CD4-positive, alpha-beta T cell treated with Interleukin-6 at 100 ng/mL for 8 hours (primary cell): ENCODE results near the gene KLHDC3.
"Not testable (repeated sequence)": the region's sequence is repeated elsewhere in the genome, so short reads cannot be mapped to it uniquely, and the experiment has no call there.

Experiments
- DNase-seq: peaks from one replicate; pipeline ENCODE4 v3.0.0-alpha.2; 2020; ENCODE audit warnings: mixed read lengths, low spot score

Gene KLHDC3

GRCh38 chr6:43029120-43029519, 15.1 kb downstream of the KLHDC3 start:
- DNase-seq = no peak

- no peak for DNase-seq
Measured at GRCh38 chr6:43032326-43032725, 18.3 kb downstream of the KLHDC3 start.

GRCh38 chr6:43033496-43034189, 19.6 kb downstream of the KLHDC3 start:
- no peak for DNase-seq

- no peak for DNase-seq
Measured at GRCh38 chr6:43034190-43034525, 20.1 kb downstream of the KLHDC3 start.

- DNase-seq = no peak
Measured at GRCh38 chr6:43035495-43036194, 21.6 kb downstream of the KLHDC3 start.

GRCh38 chr6:43036712-43037111, 22.7 kb downstream of the KLHDC3 start:
- DNase-seq = no peak

- no peak for DNase-seq
Measured at GRCh38 chr6:43037197-43037596, 23.1 kb downstream of the KLHDC3 start.

GRCh38 chr6:43037706-43038105, 23.7 kb downstream of the KLHDC3 start:
- DNase-seq = no peak

- DNase-seq = no peak
Measured at GRCh38 chr6:43038727-43039126, 24.7 kb downstream of the KLHDC3 start.

GRCh38 chr6:43040542-43041257, 26.7 kb downstream of the KLHDC3 start:
- no peak for DNase-seq

GRCh38 chr6:43041475-43041874, 27.4 kb downstream of the KLHDC3 start:
- not testable (repeated sequence) for DNase-seq

- DNase-seq = no peak
Measured at GRCh38 chr6:43043310-43043709, 29.3 kb downstream of the KLHDC3 start.

- no peak for DNase-seq
Measured at GRCh38 chr6:43045371-43045930, 31.4 kb downstream of the KLHDC3 start.

- DNase-seq = no peak
Measured at GRCh38 chr6:43047998-43048397, 33.9 kb downstream of the KLHDC3 start.

- DNase-seq = no peak
Measured at GRCh38 chr6:43050981-43051380, 36.9 kb downstream of the KLHDC3 start.

GRCh38 chr6:43052225-43052841, 38.3 kb downstream of the KLHDC3 start:
- no peak for DNase-seq

GRCh38 chr6:43052842-43053544, 38.9 kb downstream of the KLHDC3 start:
- no peak for DNase-seq

GRCh38 chr6:43053545-43054205, 39.6 kb downstream of the KLHDC3 start, which contains the start of gene CUL7:
TSS of gene CUL7 (minus strand) at chr6:43053851. CDS start at chr6:43052788, 1,063 bp downstream.
- DNase-seq = peak; percentile 90

GRCh38 chr6:43054206-43054943, 40.3 kb downstream of the KLHDC3 start:
- DNase-seq = no peak

GRCh38 chr6:43055966-43056365, 41.9 kb downstream of the KLHDC3 start:
- no peak for DNase-seq
